Ishikawa (cell line): Measurements from ENCODE around the gene MUC22.

Source experiments
- FOXM1 ChIP-seq: IDR thresholded peaks from 2 replicates; pipeline ENCODE4 v1.6.1; 2012; ENCODE audit warnings: low read depth, borderline replicate concordance
- YY1 ChIP-seq: IDR thresholded peaks from 2 replicates; pipeline ENCODE4 v1.6.1; 2012; ENCODE audit warnings: low read depth
- ZBTB7A ChIP-seq: IDR thresholded peaks from 2 replicates; pipeline ENCODE4 v1.6.1; 2012; ENCODE audit warnings: low read depth

DNA sequence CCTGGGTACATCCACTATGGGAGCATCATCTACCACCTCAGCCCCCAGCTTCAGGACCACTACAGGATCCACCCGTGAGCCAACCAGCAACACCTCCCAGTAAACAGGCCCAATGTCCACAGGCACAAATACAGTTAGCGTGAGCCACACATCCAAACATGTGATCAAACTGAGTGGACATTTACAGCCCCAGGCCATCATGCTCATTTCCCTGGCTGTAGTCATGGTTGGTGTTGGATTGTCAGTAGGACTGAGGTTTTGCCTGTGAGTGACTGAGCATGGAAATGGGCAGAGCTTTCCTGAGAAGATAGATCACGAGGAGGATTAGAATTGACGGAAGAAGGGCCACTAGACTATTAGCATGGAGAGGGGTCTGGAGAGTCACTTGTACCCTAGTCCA lies 37.5 kb upstream of the MUC22 start:
- TF ChIP-seq FOXM1: no peak
- TF ChIP-seq YY1: no peak
- TF ChIP-seq ZBTB7A: no peak
